CD14-positive monocyte (primary cell): ENCODE measurements around the gene TLR8. TPM values are rescaled to one million over a fixed set of nuclear protein-coding genes. Genes with fewer than 3 reads are reported as not detected.

Source experiments
- DNase-seq, 3 donors: peaks; one replicate each; pipeline ENCODE4 v3.0.0-alpha.2; 2011 to 2022
- H2AFZ ChIP-seq: 2 replicates; pipeline ENCODE4 v1.6.0; 2012; ENCODE audit warnings: mild to moderate bottlenecking, low read depth, low read length, inconsistent platforms; ENCODE audit not compliant: insufficient read depth, poor library complexity, severe bottlenecking
- H3K27ac ChIP-seq, 2 donors: 1 replicate in 1 of 2; 2 replicates in 1 of 2; pipeline ENCODE4 v1.5.1; 2012 to 2013; ENCODE audit warnings: low read length in 2 of 2, control low read depth in 1 of 2, inconsistent platforms in 1 of 2, low read depth in 1 of 2, mild to moderate bottlenecking in 1 of 2
- H3K27me3 ChIP-seq, 2 donors: one replicate each; pipeline versions ENCODE4 v1.6.0 to v1.6.1; 2011 to 2013; ENCODE audit warnings: low read length in 2 of 2; ENCODE audit not compliant: control insufficient read depth in 2 of 2, insufficient read depth in 2 of 2
- H3K36me3 ChIP-seq, 2 donors: replicated peaks in 1 of 2; 1 replicate in 1 of 2; 2 replicates in 1 of 2; pipeline versions ENCODE4 v1.5.1 to v1.6.1; 2012 to 2013; ENCODE audit warnings: low read length in 2 of 2, control low read depth in 1 of 2, inconsistent platforms in 1 of 2, mild to moderate bottlenecking in 1 of 2; ENCODE audit not compliant: insufficient read depth in 2 of 2, control insufficient read depth in 1 of 2
- H3K4me1 ChIP-seq, 2 donors: 1 replicate in 1 of 2; 2 replicates in 1 of 2; pipeline versions ENCODE4 v1.5.1 to v1.6.1; 2012 to 2013; ENCODE audit warnings: low read length in 2 of 2, control low read depth in 1 of 2, inconsistent platforms in 1 of 2, mild to moderate bottlenecking in 1 of 2, moderate library complexity in 1 of 2; ENCODE audit not compliant: insufficient read depth in 2 of 2, control insufficient read depth in 1 of 2
- H3K4me2 ChIP-seq: replicated peaks from 2 replicates; pipeline ENCODE3; 2012; ENCODE audit warnings: low read length, moderate library complexity, mild to moderate bottlenecking; ENCODE audit not compliant: poor library complexity, severe bottlenecking; ENCODE audit errors: extremely low read depth
- H3K4me3 ChIP-seq, 3 experiments: fragments of 200-600 bp in 1 of 3; sonication (generic) in 1 of 3; replicated peaks in 1 of 3; 1 replicate in 2 of 3; 2 replicates in 1 of 3; pipeline ENCODE4 v1.5.1; 2011 to 2013; ENCODE audit warnings: low read length in 3 of 3, mild to moderate bottlenecking in 3 of 3, control low read depth in 2 of 3, low read depth in 2 of 3, inconsistent platforms in 1 of 3, moderate library complexity in 1 of 3
- H3K79me2 ChIP-seq: 2 replicates; pipeline ENCODE4 v1.6.0; 2012; ENCODE audit warnings: mild to moderate bottlenecking, control low read depth, inconsistent platforms, low read length, moderate library complexity; ENCODE audit not compliant: insufficient read depth
- H3K9ac ChIP-seq: 2 replicates; pipeline ENCODE4 v1.6.0; 2017; ENCODE audit warnings: low read length, mild to moderate bottlenecking; ENCODE audit not compliant: insufficient read depth, poor library complexity, severe bottlenecking
- H3K9me3 ChIP-seq, 2 donors: replicated peaks in 1 of 2; 1 replicate in 1 of 2; 2 replicates in 1 of 2; pipeline versions ENCODE4 v1.5.1 to v1.6.1; 2012 to 2013; ENCODE audit warnings: low read length in 2 of 2, control low read depth in 1 of 2; ENCODE audit not compliant: control insufficient read depth in 1 of 2, insufficient read depth in 1 of 2
- H4K20me1 ChIP-seq: 2 replicates; pipeline ENCODE4 v1.6.0; 2012; ENCODE audit warnings: mild to moderate bottlenecking, low read length, control low read depth, moderate library complexity; ENCODE audit not compliant: insufficient read depth
- H3K27ac Mint-ChIP-seq, 7 donors: one replicate each; pipeline ENCODE4 v1.8.0; 2020; ENCODE audit warnings: mild to moderate bottlenecking in 7 of 7, mixed read lengths in 7 of 7, moderate library complexity in 6 of 7, inconsistent platforms in 2 of 7
- H3K27me3 Mint-ChIP-seq, 3 donors: one replicate each; pipeline ENCODE4 v1.8.0; 2021 to 2022; ENCODE audit warnings: low read depth in 3 of 3, mild to moderate bottlenecking in 3 of 3, mixed read lengths in 3 of 3, moderate library complexity in 3 of 3, inconsistent platforms in 1 of 3
- H3K36me3 Mint-ChIP-seq, 2 donors: one replicate each; pipeline ENCODE4 v1.8.0; 2020; ENCODE audit warnings: mixed read lengths in 2 of 2, inconsistent platforms in 1 of 2, mild to moderate bottlenecking in 1 of 2
- H3K4me1 Mint-ChIP-seq: one replicate; pipeline ENCODE4 v1.8.0; 2020; ENCODE audit warnings: mild to moderate bottlenecking, mixed read lengths
- H3K4me3 Mint-ChIP-seq, 2 donors: one replicate each; pipeline ENCODE4 v1.8.0; 2020; ENCODE audit warnings: mild to moderate bottlenecking in 2 of 2, mixed read lengths in 2 of 2, moderate library complexity in 1 of 2
- H3K9me3 Mint-ChIP-seq, 7 donors: one replicate each; pipeline ENCODE4 v1.8.0; 2020 to 2022; ENCODE audit warnings: mixed read lengths in 7 of 7, mild to moderate bottlenecking in 6 of 7, moderate library complexity in 6 of 7, inconsistent platforms in 2 of 7
- CTCF ChIP-seq: fragments of 200-600 bp; IDR thresholded peaks from one replicate; pipeline ENCODE4 v1.8.0; 2022; ENCODE audit warnings: antibody characterized with exemption, mild to moderate bottlenecking
- WGBS: methylation state at CpG from one replicate; pipeline ENCODE4 v1.1.5; 2013; ENCODE audit warnings: missing lambda C conversion rate; ENCODE audit not compliant: insufficient coverage; 5-methylcytosine and 5-hydroxymethylcytosine counted together
- intact Hi-C, 2 donors: fragments of 100-400 bp; cut with micrococcal nuclease; formaldehyde crosslinking; loops; one replicate each; pipeline versions ENCODE4 v1.15.0 to v1.15.1; 2023
- polyA plus RNA-seq, 3 donors: library from polyadenylated mRNA; depleted of rRNA in 1 of 3; unstranded in 2 of 3; stranded (reverse) in 1 of 3; fragments of 300-500 nt in 2 of 3; fragments of >200 nt in 1 of 3; fragmentation: Illumina TruSeq in 2 of 3; gene quantifications; 1 replicate in 2 of 3; 2 replicates in 1 of 3; pipeline ENCODE4 v1.2.3, GENCODE V29; 2012 to 2021

Gene TLR8
- polyA plus RNA-seq, 3 donors: 23.1 to 61.9 (median 48.5) TPM

DNA sequence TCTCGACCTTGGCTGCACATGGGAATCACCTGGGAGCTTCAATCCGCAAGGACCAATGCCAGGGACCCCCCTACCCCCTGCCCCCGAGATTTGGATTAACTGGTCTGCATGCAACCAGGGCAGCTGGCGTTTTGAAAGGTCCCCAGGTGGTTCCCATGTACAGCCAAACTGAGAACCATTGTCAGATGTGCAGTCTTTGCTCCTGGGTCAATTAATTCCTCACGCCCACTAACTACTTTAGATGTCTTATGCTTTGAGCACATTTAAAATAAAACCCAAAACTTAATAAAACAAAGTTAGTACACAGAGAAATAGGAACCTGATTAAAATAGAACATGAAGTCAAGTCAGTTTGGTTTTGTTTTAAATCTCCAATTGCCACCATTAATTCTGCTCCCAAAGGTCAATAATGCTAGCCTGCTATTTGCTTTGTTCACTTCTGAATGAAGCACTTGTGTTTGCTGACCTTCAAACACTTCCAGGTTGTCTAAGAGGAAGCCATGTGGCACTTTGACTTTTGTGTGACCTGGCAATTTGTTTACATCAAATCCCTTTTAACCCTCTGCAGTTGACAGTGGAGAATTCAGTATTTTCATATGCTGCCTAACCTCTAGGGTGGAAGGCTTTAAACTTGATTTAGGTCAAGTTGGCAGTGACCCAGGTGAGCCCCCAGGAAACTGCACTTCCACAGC lies 41.3 kb downstream of the TLR8 start:
- Histone ChIP-seq H3K9me3 (no peaks in the 10 kb centered on the region), H3K79me2 (peaks cover 33% of the 10 kb centered on the region), H3K4me1 (peaks cover 56 to 70% of the 10 kb centered on the region in 2 donors), H3K4me2 (peak overlapping the region; percentile 42), H3K4me3 (no peak overlapping the region), H3K36me3 (no peaks in the 10 kb centered on the region), H3K27ac (peak overlapping the region in 1 of 2 donors; percentile 72), H3K27me3 (peaks cover 0 to 17% of the 10 kb centered on the region in 2 donors), H2AFZ (no peak overlapping the region), H4K20me1 (peaks cover 17% of the 10 kb centered on the region), H3K9ac (no peak overlapping the region)
- Mint-ChIP-seq H3K4me1 (peaks cover 68% of the 10 kb centered on the region), H3K27ac (peak overlapping the region in 6 of 7 donors; percentile 31 to 92 (median 70)), H3K27me3 (peaks cover 0 to 42% (median 0%) of the 10 kb centered on the region in 3 donors), H3K9me3 (peaks cover 0 to 19% (median under 1%) of the 10 kb centered on the region in 7 donors), H3K4me3 (no peak overlapping the region), H3K36me3 (no peaks in the 10 kb centered on the region)
- no peak for TF ChIP-seq CTCF
- no CpG with 5 or more reads among the region's 5 CpGs for WGBS
- intact Hi-C loops: no loop called here
- no peak for DNase-seq

GRCh38 chrX:12948495-12948894 lies 42.1 kb downstream of the TLR8 start:
- Histone ChIP-seq H3K4me2 (no peak overlapping the region), H3K79me2 (peaks cover 38% of the 10 kb centered on the region), H2AFZ (no peak overlapping the region), H3K9ac (no peak overlapping the region), H3K27me3 (peaks cover 0 to 17% of the 10 kb centered on the region in 2 donors), H3K27ac (peak overlapping the region in 1 of 2 donors; percentile 72), H4K20me1 (peaks cover 17% of the 10 kb centered on the region), H3K36me3 (no peaks in the 10 kb centered on the region), H3K4me1 (peaks cover 62 to 71% of the 10 kb centered on the region in 2 donors), H3K4me3 (no peak overlapping the region), H3K9me3 (no peaks in the 10 kb centered on the region)
- Mint-ChIP-seq H3K4me3 (no peak overlapping the region), H3K27me3 (peaks cover 0 to 40% (median 0%) of the 10 kb centered on the region in 3 donors), H3K9me3 (peaks cover 0 to 23% (median 4%) of the 10 kb centered on the region in 7 donors), H3K4me1 (peaks cover 67% of the 10 kb centered on the region), H3K27ac (peak overlapping the region; percentile 96 to 99 (median 98)), H3K36me3 (no peaks in the 10 kb centered on the region)
- no peak for TF ChIP-seq CTCF
- WGBS: no CpG with 5 or more reads among the region's 2 CpGs
- DNase-seq: no peak
- intact Hi-C loops: no loop called here
